ENCODE data around the gene PKHD1.

- TF ChIP-seq CTCF (IDR thresholded peaks at IDR 0.05) (no peak), POLR2A (IDR thresholded peaks at IDR 0.05) (no peak)
These were observed 362.3 kb downstream of the PKHD1 start for GRCh38 chr6:51725155-51725554.
